ENCODE results near the gene TMEM38B. TPM values are rescaled to one million over a fixed set of nuclear protein-coding genes. Genes with fewer than 3 reads are reported as not detected.

Gene TMEM38B
- total RNA-seq, 3 donors from 2014 or later: 22.2 to 25.7 (median 22.7) TPM

- Mint-ChIP-seq H3K4me3 (no peak overlapping the region), H3K4me1 (ENCODE audit: low read depth) (no peaks in the 10 kb centered on the region), H3K36me3 (ENCODE audit: insufficient read depth) (no peaks in the 10 kb centered on the region), H3K9me3 (peaks cover 24% of the 10 kb centered on the region), H3K27me3 (ENCODE audit: low read depth) (no peaks in the 10 kb centered on the region)
- no peak for ATAC-seq
- DNase-seq: no peak
Measured at GRCh38 chr9:105816202-105816744, 121.9 kb downstream of the TMEM38B start.

GRCh38 chr9:105816981-105817380 lies 122.6 kb downstream of the TMEM38B start:
- Mint-ChIP-seq H3K4me1 (ENCODE audit: low read depth) (no peaks in the 10 kb centered on the region), H3K9me3 (peaks cover 22% of the 10 kb centered on the region), H3K27me3 (ENCODE audit: low read depth) (no peaks in the 10 kb centered on the region), H3K36me3 (ENCODE audit: insufficient read depth) (no peaks in the 10 kb centered on the region), H3K4me3 (no peak overlapping the region)
- no peak for DNase-seq
- ATAC-seq: no peak

- Mint-ChIP-seq H3K4me1 (ENCODE audit: low read depth) (no peaks in the 10 kb centered on the region), H3K9me3 (peaks cover 18% of the 10 kb centered on the region), H3K27me3 (ENCODE audit: low read depth) (no peaks in the 10 kb centered on the region), H3K36me3 (ENCODE audit: insufficient read depth) (no peaks in the 10 kb centered on the region), H3K4me3 (no peak overlapping the region)
- ATAC-seq (no peak), DNase-seq (no peak)
Measured at GRCh38 chr9:105818903-105819302, 124.6 kb downstream of the TMEM38B start.

- DNase-seq (no peak), ATAC-seq (no peak)
- Mint-ChIP-seq H3K27me3 (ENCODE audit: low read depth) (no peaks in the 10 kb centered on the region), H3K4me1 (ENCODE audit: low read depth) (no peaks in the 10 kb centered on the region), H3K36me3 (ENCODE audit: insufficient read depth) (no peaks in the 10 kb centered on the region), H3K4me3 (no peak overlapping the region), H3K9me3 (peaks cover 23% of the 10 kb centered on the region)
Measured at GRCh38 chr9:105822814-105823213, 128.5 kb downstream of the TMEM38B start.

Other genes starting within 250 kb of the TMEM38B start
- gene FSD1L, start 246.5 kb upstream of the TMEM38B start, total RNA-seq: 1 to 10 TPM; 1.4 to 2.1 (median 1.7) TPM
- gene FKTN, start 136.4 kb upstream of the TMEM38B start, total RNA-seq: 10 to 100 TPM; 12.3 to 16.7 (median 16.6) TPM
- under 1 TPM in 2 of 3 donors, not detected in 1; 0.38 to 0.54 TPM for gene TAL2, start 32.1 kb upstream of the TMEM38B start, total RNA-seq